PC-3 (cell line): ENCODE data around the gene CNIH1.

Source experiments
- EZH2 ChIP-seq: fragments of 300-600 bp; sonication (generic); IDR thresholded peaks from one replicate; pipeline ENCODE4 v1.6.1; 2017; ENCODE audit warnings: antibody characterized with exemption, mild to moderate bottlenecking, low read length; ENCODE audit not compliant: unreplicated experiment
- EZH2phosphoT487 ChIP-seq: fragments of 300-600 bp; sonication (generic); IDR thresholded peaks from 2 replicates; pipeline ENCODE4 v1.6.1; 2018; ENCODE audit warnings: mild to moderate bottlenecking, antibody characterized with exemption, low read length, borderline replicate concordance
- TF ChIP-seq, protein P1 (sequence below): fragments of 300-600 bp; sonication (generic); conservative IDR thresholded peaks from 2 replicates; pipeline ENCODE4 v1.5.1; 2017; ENCODE audit warnings: antibody characterized with exemption, low read depth, mild to moderate bottlenecking, low read length

DNA sequence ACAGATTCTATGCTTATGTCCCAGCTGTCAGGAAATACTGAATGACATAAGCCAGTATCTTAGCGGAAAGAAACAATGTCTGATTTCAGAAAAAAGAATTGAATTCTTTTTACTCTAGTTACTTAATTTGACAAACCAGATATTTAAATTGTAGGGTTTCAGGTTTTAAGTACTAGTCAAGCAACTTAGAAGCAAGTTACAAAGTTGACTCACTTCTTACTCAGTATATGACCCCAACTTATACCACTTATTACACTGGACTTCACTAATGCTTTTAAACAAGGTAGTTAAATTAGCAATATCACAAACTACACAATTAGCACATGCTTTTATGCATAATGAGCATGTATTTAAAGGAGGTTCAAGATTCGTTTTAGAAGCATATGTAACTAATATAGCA, 40.5 kb upstream of the CNIH1 start:
- TF ChIP-seq, protein P1, sequence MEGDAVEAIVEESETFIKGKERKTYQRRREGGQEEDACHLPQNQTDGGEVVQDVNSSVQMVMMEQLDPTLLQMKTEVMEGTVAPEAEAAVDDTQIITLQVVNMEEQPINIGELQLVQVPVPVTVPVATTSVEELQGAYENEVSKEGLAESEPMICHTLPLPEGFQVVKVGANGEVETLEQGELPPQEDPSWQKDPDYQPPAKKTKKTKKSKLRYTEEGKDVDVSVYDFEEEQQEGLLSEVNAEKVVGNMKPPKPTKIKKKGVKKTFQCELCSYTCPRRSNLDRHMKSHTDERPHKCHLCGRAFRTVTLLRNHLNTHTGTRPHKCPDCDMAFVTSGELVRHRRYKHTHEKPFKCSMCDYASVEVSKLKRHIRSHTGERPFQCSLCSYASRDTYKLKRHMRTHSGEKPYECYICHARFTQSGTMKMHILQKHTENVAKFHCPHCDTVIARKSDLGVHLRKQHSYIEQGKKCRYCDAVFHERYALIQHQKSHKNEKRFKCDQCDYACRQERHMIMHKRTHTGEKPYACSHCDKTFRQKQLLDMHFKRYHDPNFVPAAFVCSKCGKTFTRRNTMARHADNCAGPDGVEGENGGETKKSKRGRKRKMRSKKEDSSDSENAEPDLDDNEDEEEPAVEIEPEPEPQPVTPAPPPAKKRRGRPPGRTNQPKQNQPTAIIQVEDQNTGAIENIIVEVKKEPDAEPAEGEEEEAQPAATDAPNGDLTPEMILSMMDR, result no peak
- TF ChIP-seq EZH2, result no peak
- TF ChIP-seq EZH2phosphoT487, result no peak
